HG02943 (cell line): Measurements from ENCODE around the gene AIFM1.
"Not testable (repeated sequence)": the region's sequence is repeated elsewhere in the genome, so short reads cannot be mapped to it uniquely, and the experiment has no call there.

Experiments used
- ATAC-seq: cut with Tn5 transposase; IDR thresholded peaks from one replicate; pipeline ENCODE4 v1.9.1; 2021; ENCODE audit warnings: mild to moderate bottlenecking, low read depth, moderate library complexity; ENCODE audit not compliant: unreplicated experiment

Gene AIFM1

DNA sequence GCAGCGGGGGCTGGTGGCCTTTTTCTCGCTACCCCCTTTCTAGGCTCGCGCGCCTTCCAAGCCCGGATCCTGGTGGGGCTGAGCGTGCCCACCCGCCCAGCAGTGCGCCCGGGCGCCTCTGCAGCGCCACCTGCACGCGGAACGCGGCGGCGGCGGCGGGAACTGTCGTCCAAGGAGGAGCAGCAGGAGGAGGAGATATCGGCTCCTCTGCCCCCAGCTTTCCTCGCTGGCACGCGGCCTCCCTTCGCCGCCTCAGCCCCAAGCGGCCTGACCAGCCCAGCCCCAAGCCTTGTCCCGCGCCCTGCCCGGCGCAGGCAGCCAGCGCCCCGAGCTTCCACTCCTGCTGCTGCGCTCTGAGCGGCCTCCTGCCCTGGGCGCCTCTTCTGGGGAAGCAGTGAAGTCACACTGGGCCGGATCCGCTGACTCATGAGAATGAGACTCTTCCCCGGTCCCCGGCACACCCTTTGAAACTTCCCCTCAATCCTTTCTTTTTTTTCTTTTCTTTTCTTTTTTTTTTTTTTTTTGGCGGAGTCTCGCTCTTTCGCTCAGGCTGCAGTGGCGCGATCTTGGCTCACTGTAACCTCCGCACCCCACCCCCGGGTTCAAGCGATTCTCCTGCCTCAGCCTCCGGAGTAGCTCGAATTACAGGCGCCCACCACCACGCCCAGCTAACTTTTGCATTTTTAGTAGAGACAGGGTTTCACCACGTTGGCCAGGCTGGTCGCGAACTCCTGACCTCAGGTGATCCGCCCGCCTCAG lies 44.7 kb downstream of the AIFM1 start:
- peak; percentile 55 for ATAC-seq

DNA sequence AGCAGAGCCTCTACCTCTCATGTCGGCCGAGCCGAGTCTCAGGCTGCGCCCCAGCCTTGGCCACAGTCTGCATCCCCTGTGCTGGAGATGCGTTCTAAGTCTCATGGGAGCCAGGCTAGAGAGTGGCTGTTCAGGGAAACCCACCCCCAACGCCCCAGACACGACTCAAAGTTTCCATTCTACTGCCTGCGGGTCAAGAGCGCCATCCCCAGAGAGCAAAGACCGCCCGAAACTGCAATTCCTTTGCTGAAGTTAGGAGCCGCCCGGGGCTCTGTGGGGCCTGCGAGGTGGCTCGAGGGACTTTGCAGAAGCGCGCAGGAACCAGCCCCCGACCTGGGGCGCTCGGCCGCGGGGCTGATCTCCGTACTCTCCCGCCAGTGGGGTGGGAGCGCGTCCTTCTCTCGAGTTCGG lies 45.3 kb downstream of the AIFM1 start:
- ATAC-seq, result peak; percentile 28

DNA sequence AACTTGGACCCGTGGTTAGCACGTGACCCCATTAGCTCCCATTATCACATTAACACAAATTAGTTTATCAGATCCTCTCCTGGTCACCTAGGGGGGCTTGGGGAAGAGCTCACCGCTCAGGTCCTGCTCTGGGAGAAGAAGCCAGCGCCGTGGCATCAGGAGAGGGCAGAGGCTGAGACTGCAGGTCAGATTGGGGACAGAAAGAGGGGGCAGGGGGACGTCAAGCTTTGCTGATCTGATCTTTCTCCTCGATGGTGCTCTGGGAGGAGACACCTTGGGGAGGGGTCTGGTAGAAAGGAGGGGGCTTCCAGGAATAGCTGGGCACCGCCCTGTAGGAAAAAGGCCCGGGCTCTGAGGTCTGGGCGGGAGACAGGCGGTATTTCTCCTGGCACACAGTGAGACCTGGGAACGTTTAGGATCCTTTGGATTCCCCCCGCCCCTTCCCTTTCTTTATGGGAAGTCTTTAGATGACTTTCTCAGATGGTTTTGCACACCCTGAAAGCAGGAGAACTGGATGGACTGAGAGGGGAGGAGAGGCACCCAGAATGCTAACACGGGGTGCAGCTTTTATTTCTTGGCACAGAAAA lies 46.2 kb downstream of the AIFM1 start:
- ATAC-seq, result no peak

DNA sequence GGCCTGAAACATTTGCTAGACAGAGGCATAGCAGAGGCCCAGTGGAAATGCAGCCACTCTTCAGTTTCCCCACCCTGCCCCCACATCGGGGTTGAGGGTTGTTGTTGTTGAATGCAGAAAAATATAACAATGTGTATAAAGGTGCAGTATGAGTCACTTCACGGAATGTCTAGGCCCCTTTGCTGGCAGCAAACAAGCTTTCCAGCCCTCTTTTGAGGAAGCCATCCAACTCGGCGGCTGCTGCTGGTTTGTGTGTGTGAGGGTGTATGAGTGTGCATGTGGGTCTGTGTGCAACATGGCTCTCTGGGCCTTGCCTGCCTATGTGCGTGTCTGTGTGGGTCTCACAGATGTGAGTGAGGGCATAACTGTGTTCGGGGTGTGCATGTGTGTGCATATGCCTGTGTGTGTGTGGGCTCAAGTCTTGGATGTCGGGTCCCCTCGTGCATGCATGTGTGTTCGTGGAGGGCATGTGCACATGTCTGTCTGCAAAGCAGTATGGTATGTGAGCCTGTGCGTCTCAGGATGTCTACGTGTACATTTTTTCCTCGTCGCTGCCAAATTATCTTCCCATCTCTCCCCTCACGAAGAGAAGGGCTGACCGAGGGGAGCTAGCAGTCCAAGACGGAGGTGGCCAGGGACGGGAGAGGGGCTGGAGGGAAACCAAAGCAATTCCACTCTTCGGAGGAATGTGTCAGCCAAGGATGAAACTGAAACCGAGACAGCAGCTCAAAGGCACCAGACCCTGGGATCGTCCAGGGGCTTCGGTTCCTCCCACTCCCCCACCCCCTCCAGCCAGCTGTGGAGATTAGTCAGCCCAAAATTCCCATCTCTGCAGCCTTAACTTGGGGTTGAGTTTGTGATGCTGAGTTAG lies 47.0 kb downstream of the AIFM1 start:
- no peak for ATAC-seq

DNA sequence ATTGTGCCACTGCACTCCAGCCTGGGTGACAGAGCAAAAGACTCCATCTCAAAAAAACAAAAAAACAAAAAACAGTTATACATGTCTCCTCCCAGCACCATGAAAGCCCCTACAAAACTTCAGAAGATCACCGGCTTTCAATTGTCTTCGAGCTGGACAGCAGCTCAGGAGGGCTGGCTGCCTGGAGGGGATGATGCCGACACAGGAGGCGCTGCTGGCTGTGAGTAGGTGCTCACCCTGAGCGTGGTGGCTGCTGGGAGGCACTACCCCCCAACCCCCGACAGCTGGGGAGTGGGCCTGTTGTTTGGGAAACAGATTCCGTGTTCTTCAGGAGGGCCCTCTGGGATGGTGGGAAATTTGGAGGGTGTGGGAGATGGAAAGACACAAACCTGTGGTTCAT lies 48.5 kb downstream of the AIFM1 start:
- ATAC-seq, result no peak

DNA sequence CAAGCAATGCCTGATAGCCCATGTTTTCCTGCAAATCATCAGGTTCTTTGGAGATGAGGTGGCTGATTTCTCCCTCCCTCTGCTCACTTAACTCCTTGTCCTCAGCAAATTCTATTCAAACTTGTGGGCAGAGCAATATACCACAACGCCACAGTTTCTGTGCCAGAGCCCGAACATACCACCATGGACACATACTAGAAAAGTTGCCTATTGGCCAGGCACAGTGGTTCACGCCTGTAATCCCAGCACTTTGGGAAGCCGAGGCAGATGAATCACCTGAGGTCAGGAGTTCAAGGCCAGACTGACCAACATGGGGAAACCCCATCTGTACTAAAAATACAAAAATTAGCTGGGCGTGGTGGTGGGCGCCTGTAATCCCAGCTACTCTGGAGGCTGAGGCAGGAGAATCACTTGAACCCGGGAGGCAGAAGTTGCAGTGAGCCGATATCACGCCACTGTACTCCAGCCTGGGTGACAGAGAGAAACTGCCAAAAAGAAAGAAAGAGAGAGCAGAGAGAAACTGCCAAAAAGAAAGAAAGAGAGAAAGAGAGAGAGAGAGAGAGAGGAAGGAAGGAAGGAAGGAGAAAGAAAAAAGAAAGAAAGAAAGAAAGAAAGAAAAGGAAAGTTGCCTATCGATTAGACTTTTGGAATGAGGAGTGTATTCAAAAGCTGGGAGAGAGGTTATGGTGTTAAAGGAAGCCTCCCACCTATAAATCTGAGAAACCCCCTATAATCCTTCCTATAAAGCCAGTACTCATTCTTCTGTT lies 50.3 kb downstream of the AIFM1 start:
- not testable (repeated sequence) for ATAC-seq

DNA sequence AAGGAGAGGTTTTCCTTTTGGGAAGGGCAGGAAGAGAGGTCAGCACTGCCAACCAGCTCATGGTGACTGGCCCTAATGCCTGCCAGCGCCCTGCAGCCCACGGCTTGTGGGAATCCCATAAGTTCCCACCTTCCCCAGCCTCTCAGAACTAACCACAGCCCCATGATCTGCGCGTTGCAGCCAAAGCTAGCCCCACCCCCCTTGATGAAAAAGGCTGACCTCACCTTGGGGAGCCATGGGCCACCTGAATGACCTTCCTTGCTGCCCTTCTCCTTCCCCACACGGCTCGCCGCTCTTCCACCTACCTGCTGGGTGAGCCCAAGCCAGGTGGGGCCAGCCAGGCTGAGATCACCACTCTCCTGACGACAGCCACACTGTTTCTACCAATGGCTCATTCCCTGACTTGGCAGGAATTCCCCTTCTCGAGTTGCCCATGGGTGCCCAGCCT lies 51.5 kb downstream of the AIFM1 start:
- no peak for ATAC-seq

DNA sequence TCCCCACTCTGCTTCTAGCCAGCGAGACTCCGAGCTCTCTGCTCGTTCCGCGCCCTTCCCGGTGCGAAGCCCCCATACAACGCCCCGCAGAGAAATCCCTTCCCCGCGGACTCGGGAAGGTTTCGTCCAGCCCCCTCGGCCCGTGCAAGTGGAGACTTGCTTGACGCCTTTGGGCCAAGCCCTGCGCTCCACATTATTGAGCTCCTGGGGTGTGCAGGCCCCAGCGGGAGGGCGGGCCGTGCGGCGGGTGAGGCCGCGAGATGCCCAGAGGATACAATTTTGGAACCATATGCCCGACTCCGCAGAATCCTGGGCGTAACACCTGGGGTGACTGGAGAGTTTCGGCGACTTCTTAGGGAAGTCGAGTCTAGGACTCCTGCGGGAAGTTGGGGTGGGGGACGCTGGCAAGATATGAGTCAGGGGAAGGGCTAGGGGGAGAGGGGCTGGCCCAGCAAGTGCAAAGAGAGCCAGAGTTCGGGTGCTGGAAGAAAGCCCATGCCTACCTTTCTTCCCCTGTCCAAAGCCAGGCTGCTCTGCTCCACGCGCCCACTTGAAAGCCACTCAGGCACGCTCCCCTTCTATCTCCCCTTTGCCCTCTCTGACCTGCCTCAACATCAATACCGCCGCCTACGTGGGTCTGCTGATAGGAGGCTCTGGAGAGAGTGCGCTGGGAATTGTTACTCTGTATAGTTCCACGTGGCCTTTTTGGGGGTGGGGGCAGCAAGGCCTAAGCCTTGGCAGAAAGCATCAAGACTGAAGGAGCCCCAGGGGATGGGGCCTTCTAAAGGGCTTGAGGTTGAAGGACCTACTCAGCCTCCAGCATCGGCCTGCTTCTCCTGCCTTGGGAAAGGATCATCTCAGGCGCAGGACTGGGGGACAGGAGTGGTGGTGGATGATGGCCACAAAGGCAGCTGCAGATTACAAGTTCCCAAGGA lies 54.2 kb downstream of the AIFM1 start:
- no peak for ATAC-seq

DNA sequence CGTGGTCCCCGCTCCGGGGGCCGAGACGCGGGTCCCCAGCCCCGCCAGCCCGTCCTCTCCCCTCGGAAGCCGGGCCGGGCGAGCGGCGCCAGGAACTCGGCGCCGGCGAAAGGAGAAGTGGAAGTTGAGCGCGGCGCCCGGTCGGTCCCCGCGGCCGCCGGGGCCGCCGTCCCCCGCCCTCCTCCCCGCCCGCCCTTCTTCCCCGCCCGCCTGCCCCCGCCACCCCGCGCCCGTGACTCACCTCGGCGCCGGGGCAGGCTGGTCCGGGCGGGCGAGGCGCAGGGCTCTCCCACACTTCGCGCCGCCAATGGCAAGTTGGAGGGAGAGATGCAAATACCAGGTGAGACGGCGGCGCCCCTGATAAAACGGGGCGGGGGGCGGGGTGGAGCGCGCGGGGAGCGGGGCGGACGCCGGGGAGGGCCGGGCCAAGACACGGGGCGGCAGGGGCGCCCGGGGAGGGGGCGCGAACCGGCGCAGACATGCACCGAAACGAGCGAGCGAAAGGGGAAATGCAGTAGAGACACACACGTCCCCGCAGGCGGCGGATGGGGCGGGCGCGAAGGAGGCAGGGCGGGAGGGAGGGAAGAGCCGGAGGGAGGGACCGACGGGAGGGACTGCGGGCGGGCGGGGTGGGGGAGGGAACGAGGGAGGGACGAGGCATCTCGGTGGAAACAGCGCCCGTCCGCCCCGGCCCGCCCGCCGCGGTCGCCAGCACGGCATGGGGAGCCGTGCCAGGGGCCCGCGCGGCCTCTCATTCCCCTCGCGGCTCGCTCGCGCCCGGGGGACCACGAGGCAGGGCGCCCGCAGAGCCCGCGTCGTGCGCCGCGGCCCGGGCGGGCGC lies 55.0 kb downstream of the AIFM1 start, which contains the start of gene ELF4:
Gene ELF4 (minus strand): TSS at position 119 of the 841 bp plus-strand sequence. CDS start 29,167 bp downstream, outside the sequence.
- no peak for ATAC-seq

DNA sequence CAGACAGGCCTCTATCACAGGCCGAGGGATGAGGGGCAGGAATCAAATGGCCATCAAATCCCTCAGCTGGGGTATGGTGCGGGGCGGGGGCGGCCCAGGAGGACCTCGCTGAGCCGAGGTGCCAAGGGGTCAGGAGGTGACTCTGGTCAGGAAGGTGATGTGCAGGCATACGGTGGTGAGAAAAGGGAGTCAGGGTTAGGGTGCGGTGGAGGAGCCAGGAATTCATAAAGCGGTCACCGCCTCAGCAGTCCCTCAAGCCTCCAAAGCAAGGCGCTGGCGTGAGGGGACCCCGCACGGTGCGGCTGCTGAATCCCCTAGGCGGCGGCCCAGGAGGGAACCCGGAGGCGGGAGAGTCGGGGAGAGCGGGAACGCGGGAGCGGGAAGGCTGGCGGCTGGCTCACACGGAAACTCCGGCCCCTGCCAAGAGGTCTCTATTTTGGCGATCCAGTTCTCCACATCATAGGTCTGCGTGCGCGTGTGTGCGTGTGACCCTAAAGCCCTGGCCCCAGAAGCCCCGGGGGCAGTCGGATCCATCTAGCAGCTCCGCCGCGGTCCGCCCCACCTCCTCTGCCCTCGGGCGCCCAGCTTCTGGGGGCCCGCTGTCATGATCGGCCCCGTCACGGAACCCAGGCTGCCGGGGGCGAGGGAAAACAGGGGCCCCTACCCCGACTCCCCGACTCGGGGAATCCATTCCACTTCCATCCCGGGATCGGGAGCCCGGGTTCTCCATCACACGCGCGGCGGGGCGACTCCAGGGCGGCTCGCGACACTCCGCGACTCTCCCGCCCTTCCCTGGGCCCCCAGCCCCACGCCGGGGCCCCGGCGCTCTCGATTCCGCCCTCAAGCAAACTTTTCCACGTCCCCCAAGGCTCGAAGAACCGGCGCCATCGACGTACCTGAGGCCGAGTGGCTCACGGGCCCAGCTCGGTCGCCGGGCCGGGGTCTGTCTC lies 55.9 kb downstream of the AIFM1 start:
- ATAC-seq, result peak; percentile 1

DNA sequence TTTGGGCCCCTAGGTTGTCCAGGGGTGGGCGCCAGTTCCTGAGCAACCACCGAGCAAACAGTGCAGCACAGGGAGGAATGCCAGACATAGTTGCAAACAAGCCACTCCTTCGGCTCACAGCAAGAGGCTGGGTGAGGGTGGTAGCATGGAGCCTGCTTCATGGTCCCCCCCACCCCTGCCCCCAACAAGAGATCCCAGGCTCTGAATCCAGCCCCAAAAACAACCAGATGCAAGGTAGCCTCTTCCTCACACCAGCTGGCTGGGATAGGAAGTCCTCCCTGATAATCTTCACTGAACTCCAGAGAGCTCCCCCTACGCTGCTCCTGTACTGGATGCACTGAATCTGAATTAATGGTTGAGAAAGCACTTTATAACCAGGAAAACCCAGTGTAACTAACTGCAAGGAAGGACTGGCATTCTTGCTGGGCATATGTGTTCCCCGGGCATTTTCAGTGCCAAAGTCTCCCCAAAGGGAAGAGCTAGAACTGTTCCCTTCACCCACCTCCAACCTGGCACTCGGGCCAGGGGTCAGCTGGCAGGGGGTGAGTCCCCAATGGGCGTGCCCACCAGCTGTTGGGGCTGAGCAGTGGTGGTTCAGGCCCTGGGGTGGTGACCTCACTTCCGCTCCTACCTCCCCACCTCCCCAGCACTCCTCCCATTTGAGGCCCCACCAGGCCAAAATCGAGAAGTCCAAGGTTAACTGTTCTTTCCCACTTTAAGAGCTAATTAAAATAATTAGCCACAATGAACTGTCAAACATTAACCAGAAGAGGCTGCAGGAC lies 56.8 kb downstream of the AIFM1 start:
- ATAC-seq, result peak; percentile 58

DNA sequence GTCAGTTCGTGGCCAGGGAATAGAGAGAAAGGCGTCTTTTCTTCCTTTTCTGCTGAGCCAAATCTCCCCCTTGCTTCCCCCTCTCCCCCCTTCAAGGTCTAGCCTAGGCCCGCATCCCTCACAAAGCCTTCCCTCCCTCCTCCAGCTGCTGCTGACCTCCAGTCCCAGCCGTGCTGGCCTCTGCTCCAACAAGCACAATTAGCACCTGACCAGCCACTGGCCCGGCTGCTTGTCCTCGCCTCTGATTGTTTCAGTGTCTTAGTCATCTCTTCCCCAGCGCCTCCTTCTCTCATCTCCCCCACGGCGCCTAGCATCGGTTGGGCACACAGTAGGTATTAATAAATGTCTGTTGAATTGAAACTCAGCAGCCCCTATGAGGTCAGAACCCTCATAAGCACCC lies 59.6 kb downstream of the AIFM1 start:
- no peak for ATAC-seq

DNA sequence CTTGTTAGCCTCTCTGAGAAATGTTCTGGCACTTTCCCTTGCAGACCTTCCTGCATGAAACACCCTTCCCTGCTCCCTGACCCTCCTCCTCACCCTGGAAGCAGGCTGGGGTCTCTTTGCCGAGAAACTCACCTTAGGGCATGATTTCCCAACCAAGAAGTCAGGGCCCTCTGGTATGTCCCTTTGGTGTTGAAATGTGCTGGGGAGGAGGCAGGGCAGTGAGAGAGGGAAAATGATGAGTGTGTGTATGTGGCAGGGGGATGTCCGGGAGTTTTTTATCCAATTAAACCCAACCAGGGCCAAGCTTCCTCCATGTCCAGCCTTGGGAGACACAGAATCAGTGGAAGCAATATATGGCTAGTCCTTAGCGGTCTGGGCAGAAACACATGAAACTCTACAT lies 60.4 kb downstream of the AIFM1 start:
- no peak for ATAC-seq

DNA sequence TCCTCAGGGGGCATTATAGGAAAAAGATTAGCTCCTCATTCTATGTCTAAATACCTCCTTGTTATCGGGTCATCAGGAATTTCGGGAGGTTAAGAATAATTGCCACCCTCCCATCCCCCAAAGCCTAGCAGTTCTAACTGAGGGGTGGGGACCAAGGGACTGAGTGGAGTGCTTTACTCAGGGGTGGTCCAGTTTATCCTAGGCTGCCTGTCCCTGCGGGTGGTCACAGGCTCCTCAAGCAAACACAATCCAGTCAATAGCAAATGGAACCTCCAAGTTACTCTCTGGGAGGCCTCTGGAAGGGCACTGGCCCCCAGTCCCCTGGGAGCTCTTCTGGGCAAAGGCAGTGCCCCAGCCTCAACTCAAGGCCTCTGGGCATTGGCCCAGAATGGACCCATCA lies 62.0 kb downstream of the AIFM1 start:
- no peak for ATAC-seq

DNA sequence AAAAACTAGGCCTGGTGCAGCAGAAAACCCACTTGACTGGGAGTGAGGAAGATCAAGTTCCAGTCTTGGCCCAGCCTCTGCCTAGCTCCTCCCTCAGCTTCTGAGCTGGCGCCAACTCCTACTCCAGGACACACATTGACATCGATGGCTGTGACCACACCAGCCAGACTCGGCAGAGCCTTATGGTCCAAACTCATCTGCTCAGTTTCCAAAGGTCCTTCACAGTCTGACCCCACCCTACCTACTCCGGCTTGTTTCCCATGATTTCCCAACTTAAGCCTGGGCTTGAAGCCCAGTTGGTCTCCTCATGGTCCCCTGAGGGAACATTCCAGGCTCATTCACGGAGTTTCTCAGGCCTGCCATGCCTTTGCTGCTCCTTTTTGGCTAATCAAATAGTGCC lies 65.5 kb downstream of the AIFM1 start:
- ATAC-seq, result no peak

DNA sequence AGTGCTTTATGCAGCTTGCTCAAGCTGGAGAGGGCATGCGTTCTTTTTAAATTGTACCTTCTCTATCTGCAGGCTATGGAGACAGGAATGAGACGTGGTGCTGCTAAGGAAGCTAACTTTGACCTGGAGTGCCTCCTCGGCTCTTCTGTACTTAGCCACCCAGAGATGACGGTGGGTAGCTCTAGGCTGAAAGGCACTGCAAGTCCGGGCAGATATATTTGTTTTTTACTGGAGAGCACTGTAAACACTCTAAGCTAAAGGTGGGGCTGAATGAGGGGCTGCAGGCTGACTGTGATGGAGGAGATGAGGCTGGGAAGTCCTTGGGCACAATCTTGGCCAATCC lies 67.5 kb downstream of the AIFM1 start:
- no peak for ATAC-seq
